NCI-H1694 (cell line): ENCODE results near the gene ACACA.
"Not testable (repeated sequence)": the region's sequence is repeated elsewhere in the genome, so short reads cannot be mapped to it uniquely, and the experiment has no call there.

Experiments
- DNase-seq: peaks from one replicate; lab custom pipeline; 2025; lab: John Stamatoyannopoulos, UW

Gene ACACA

DNA sequence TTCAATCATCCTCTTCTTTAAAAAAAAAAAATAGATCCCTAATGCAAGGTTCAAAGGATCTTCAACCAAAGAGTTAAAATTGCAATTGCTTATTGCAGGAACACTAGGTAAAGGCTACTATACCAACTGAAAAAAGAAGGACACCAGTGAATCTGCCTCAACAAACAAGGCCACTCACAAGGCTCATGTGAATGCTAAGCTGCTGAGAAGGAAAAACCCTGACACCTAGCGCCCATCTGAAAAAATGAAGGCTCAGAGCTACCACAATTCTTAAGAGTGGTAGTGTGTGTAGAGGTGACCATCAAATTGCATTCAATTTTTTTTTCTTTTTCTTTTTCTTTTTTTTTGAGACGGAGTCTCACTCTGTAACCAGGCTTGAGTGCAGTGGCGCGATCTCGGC lies 232.4 kb downstream of the ACACA start:
- DNase-seq = no peak

- DNase-seq = no peak
Measured at GRCh38 chr17:37170881-37171425, 235.7 kb downstream of the ACACA start.

DNA sequence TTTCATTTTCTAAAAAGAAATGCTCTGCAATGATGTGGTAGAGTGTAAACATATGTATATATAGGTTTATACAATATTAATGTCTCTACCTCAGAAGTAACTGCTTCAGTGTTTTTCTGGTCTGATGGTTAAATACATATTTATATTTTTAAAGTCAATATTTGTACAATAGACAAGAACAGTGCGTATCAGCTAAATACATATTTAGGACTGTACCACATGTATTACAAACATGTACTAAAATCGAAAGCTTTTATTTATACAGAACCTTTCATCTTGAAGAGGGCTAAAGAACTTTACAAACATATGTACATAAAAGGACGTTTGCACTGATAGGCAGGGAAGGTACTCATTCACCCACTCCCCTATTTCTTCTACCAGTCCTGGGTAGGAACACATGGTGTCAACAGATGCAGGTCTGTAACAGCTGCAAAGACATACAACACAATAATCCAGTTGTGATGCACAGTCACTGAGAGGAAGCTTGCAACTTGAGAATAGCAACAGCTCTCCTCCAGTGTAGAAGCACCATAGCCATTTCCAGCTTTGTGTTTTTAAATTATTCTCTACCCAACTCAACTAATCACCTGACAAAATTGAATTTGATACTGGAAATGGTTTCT lies 237.8 kb downstream of the ACACA start:
- no peak for DNase-seq

DNA sequence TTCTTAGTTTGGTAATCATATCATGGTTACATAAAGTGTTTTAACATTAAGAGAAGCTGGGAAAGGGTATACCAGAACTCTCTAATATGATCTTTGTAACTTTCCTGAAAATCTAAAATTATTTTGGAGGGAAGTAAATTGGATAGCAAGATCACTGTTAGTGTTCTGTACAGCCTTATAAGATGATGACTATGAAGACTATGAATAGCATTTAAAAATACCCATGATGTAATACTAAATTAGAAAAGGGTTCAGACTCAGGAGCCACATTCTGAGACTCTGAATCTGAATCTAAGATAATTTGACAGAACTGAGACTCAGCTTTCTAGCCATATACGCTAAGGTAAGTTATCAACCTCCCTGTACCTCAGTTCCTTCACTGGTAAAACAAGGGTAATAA lies 238.9 kb downstream of the ACACA start:
- DNase-seq = no peak

DNA sequence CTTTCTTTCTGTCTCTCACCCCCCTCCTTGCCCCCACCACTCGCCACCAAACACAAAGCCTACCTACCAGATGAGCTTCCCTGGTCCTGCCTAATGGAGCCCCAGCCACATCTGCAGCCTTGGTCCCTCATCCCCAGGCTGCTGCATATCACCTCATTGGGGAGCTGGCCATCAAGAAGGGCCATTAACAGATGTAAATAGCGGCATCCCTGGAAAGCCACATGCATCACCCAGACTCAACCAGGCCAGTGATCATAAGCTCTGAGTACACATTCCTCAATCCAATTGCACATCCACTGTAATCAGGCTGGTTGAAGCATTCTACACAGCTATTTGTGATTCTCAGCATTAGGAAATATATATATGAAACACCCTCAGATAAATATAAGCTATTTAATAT lies 242.6 kb downstream of the ACACA start:
- no peak for DNase-seq

DNA sequence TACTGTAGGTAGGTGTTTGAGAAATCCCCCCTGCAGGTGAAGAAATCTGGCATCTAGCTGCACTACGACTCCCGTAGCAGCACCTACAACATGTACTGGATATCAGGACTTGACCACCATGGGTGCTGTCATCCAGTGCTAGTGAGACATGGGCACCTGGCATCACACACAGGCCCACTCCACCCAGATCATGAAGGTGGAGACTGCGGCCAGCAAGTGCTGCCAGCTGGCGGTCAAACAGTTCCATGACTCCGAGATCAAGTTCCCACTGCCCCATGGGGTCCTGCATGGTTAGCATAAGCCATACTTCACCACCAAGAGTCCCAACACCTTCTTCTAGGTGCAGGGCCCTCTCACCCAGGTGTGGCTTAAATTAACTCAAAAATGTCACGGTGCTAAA lies 243.8 kb downstream of the ACACA start:
- DNase-seq = no peak

DNA sequence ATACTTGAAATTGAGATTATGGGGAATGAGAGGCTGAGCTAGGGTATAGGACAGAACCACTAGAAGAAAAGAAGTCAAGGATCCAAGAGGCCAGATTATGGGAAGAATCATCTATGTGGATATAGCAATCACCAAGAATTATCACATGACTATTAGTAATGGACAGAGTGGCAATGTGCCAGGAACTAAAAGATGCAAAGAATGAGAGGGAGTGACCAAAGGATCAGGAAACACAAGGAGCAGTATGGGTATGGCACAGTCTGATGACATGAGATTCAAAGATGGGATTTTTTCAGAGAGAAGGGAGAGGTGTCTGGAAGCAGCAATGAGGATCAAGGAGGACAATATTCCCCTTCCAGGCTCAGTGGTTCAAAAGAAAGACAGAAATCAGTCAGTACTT lies 245.7 kb downstream of the ACACA start:
- no peak for DNase-seq

DNA sequence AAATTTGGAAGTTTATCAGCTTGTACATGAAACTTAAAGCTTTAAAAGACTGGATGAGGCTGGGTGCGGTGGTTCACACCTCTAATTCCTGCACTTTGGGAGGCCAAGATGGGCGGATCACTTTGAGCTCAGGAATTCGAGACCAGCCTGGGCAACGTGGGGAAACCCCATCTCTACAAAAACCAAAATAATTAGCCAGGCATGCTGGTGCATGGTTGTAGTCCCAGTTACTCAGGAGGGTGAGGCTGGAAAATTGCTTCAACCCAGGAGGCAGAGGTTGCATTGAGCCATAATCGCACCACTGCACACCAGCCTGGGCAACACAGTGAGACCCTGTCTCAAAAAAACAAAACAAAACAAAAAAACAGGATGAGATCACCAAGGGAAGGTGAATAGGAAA lies 248.3 kb downstream of the ACACA start:
- no peak for DNase-seq

GRCh38 chr17:37148156-37148555 lies 258.5 kb downstream of the ACACA start:
- no peak for DNase-seq

DNA sequence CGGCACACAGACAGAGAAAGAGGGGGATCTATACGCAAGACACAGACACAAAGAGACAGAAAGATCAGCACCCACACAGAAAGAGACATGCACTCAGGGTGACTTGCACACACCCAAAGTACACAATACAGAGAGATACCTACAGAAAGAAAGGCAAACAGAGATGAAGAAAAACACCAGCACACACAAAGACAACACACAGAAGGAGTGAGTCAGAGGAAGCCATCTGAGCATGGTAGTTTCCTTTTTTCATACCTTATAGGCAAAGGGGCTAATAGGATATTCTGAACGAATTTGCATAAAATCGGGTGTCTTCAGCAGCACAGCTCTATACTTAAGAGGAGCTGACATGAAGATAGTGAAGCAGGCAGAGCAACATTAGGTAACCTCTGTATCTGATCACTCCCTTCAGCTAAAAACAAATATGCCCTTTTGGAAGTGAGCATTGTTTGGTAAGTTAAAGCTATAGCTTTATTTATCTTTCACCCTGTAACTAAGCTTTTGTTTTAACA lies 259.3 kb downstream of the ACACA start:
- no peak for DNase-seq

- no peak for DNase-seq
Measured at GRCh38 chr17:37146086-37147064, 260.3 kb downstream of the ACACA start.

- DNase-seq = no peak
Measured at GRCh38 chr17:37144075-37144701, 262.4 kb downstream of the ACACA start.

- DNase-seq = not testable (repeated sequence)
Measured at GRCh38 chr17:37143558-37143957, 263.1 kb downstream of the ACACA start.

- DNase-seq = no peak
Measured at GRCh38 chr17:37142294-37142896, 264.2 kb downstream of the ACACA start.

GRCh38 chr17:37138571-37139120 lies 268.0 kb downstream of the ACACA start:
- no peak for DNase-seq

GRCh38 chr17:37137906-37138514 lies 268.6 kb downstream of the ACACA start:
- no peak for DNase-seq

DNA sequence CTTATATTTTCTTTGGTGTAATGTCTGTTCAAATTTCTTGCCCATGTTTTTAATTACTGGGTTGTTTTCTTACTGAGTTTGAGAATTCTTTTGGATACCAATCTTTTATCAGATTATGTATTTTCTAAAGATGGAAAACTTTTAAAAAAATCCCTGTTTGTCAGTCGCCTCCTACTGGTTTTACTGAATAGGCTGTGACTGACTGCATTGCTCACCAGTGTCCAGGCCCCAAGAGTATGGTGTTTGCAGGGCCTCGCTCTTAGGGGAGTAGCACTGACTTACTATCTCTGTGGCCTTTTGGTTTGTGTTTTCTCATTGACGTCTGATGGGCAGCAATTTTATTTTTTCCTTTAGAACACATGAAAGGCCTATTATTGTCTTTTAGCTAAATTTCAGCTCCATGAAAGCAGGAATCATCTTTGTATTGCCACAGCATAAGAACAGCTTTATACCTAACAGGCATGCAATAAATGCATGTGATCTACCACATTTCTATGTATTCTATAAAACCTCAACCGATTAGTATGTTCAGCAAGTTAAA lies 269.5 kb downstream of the ACACA start:
- no peak for DNase-seq

GRCh38 chr17:37135576-37135975 lies 271.1 kb downstream of the ACACA start:
- no peak for DNase-seq

- no peak for DNase-seq
Measured at GRCh38 chr17:37134050-37134449, 272.6 kb downstream of the ACACA start.

DNA sequence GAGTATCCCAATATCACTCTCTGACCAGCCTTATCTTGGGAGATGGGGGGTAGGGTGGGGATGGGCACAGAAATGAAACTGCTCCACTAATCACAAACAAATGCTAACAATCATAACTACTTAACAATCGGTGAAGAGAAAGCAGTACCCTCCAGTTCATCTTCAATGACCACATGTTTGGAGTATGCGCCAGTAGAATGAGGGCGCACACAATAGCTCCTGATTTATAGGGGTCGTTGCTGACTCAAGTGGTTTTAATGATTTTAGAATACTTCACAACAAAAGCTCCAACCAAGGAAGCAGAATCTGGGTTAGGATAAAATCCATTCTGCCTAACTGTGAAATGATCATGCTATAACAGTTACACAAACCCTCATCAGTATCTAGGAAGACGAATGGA lies 273.5 kb downstream of the ACACA start:
- DNase-seq = no peak
